OCI-LY1 (cell line): ENCODE measurements around the gene HACE1.

ENCODE experiments used
- CTCF ChIP-seq: fragments of 200-600 bp; sonication (generic), shearing (Covaris generic); IDR thresholded peaks from 2 replicates; pipeline ENCODE4 v1.5.1; 2017; ENCODE audit warnings: mild to moderate bottlenecking, antibody characterized with exemption, low read length, moderate library complexity, mixed read lengths
- EZH2 ChIP-seq: fragments of 200-600 bp; sonication (generic), shearing (Covaris generic); IDR thresholded peaks from 2 replicates; pipeline ENCODE4 v1.8.0; 2017; ENCODE audit warnings: borderline replicate concordance, mixed run types, mild to moderate bottlenecking, antibody characterized with exemption, low read length, moderate library complexity, mixed read lengths

DNA sequence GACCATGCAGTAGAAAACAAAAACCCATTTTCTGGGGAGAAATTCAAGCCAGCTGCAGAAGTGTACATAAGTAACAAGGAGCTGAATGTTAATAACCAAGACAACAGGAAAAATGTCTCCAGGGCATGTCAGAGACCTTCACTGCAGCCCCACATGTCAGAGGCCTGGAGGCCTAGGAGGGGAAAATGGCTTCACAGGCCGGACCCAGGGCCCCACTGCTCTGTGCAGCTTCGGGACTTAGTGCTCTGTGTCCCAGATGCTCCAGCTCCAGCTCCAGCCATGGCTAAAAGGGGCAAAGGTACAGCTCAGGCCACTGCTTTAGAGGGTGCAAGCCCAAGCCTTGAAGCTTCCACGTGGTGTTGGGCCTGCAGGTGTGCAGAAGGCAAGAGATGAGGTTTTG lies 43.6 kb downstream of the HACE1 start:
- TF ChIP-seq CTCF (no peak), EZH2 (no peak)
